ENCODE data around the gene RGS3. TPM values are rescaled to one million over a fixed set of nuclear protein-coding genes. Genes with fewer than 3 reads are reported as not detected.

Gene RGS3
- polyA plus RNA-seq, 1 donor = 44.8 TPM

GRCh38 chr9:113588936-113589335 lies 125.4 kb downstream of the RGS3 start:
- no peak for DNase-seq

- no peak for DNase-seq
Measured at GRCh38 chr9:113589407-113589806, 125.9 kb downstream of the RGS3 start.

- DNase-seq = no peak
Measured at GRCh38 chr9:113589890-113590289, 126.4 kb downstream of the RGS3 start.

- DNase-seq = no peak
Measured at GRCh38 chr9:113590389-113590788, 126.9 kb downstream of the RGS3 start.

GRCh38 chr9:113590991-113591898 lies 127.7 kb downstream of the RGS3 start:
- DNase-seq = peak; percentile 87

GRCh38 chr9:113591899-113592625 lies 128.5 kb downstream of the RGS3 start:
- DNase-seq = no peak

- no peak for DNase-seq
Measured at GRCh38 chr9:113592876-113593575, 129.5 kb downstream of the RGS3 start.

GRCh38 chr9:113593682-113594281 lies 130.3 kb downstream of the RGS3 start:
- peak; percentile 96 for DNase-seq

- no peak for DNase-seq
Measured at GRCh38 chr9:113594484-113595299, 131.2 kb downstream of the RGS3 start.

GRCh38 chr9:113596616-113597320 lies 133.2 kb downstream of the RGS3 start:
- DNase-seq = no peak

GRCh38 chr9:113597390-113598241 lies 134.1 kb downstream of the RGS3 start:
- DNase-seq = no peak

GRCh38 chr9:113598451-113598850 lies 134.9 kb downstream of the RGS3 start:
- DNase-seq = no peak

GRCh38 chr9:113598883-113599282 lies 135.4 kb downstream of the RGS3 start:
- DNase-seq = no peak

- DNase-seq = peak; percentile 90
Measured at GRCh38 chr9:113599646-113600022, 136.1 kb downstream of the RGS3 start.

GRCh38 chr9:113600023-113600823 lies 136.7 kb downstream of the RGS3 start:
- no peak for DNase-seq

GRCh38 chr9:113600871-113601614 lies 137.5 kb downstream of the RGS3 start:
- DNase-seq = no peak

GRCh38 chr9:113601656-113602055 lies 138.1 kb downstream of the RGS3 start:
- no peak for DNase-seq

Measured in hindlimb muscle (tissue), 1 donor.